Measurements from ENCODE around the gene KLC4. TPM values are rescaled to one million over a fixed set of nuclear protein-coding genes. Genes with fewer than 3 reads are reported as not detected.
A peak's percentile ranks its signal among the peaks of the same experiment; 100 is the strongest.

KLC4 gene
- total RNA-seq, result 8.8 and 10.3 TPM in 2 replicates

DNA sequence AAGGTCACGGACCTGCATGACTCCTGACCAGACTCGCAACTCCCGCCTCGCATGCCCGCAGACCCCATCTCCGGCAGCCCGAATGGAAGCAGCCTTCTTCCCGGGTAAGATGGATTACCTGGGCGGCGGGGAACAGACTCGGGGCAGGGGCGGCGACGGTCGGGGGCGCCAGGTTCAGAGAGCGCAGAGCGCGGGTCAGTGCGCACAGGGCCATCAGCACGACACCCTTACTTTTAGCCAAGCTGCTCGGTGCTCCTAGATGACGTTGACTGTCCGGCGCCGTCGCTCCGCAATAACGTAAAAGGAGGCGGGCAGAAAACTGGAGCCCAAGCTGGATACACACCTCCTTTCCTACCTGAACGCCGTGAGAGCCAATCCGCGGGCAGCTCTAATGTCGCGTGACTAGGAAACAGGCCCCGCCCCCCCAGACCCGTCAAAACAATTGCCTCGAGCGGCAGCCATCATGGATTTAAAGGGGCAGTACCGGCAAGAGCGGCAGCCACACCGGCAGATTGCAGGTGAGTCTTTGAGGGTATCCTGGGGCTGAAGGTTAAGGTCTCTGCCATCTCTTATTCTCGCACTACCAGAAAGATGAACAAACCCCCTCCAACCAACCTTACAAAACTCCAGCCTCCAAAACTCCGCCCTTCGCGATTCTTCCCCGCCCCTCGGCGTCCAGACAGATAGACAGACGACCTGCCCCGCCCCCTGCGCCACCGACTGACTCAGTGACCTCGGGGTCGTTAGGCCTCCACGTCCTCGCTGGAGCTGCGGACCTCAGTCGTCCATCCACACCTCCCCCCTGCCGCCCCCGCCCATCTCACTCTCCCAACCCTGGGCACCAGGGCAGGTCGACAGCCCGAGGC lies at the start of gene KLC4, which contains the start of gene MRPL2:
TSS of gene KLC4 (plus strand) at position 464 of the 866 bp plus-strand sequence. CDS start 1,705 bp downstream, outside the sequence.
TSS of gene MRPL2 (minus strand) at position 267 of the 866 bp plus-strand sequence. CDS start at position 214, 53 bp downstream.
- peak; percentile 85 for DNase-seq (ENCODE audit: low read depth)
- peak within 1 kb of the TSS; percentile 90 for H3K4me3 ChIP-seq (ENCODE audit: low read depth, low read length)
- TF ChIP-seq, protein P1, sequence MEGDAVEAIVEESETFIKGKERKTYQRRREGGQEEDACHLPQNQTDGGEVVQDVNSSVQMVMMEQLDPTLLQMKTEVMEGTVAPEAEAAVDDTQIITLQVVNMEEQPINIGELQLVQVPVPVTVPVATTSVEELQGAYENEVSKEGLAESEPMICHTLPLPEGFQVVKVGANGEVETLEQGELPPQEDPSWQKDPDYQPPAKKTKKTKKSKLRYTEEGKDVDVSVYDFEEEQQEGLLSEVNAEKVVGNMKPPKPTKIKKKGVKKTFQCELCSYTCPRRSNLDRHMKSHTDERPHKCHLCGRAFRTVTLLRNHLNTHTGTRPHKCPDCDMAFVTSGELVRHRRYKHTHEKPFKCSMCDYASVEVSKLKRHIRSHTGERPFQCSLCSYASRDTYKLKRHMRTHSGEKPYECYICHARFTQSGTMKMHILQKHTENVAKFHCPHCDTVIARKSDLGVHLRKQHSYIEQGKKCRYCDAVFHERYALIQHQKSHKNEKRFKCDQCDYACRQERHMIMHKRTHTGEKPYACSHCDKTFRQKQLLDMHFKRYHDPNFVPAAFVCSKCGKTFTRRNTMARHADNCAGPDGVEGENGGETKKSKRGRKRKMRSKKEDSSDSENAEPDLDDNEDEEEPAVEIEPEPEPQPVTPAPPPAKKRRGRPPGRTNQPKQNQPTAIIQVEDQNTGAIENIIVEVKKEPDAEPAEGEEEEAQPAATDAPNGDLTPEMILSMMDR (conservative IDR thresholded peaks at IDR 0.05; ENCODE audit: low read depth, low read length), result no peak

DNA sequence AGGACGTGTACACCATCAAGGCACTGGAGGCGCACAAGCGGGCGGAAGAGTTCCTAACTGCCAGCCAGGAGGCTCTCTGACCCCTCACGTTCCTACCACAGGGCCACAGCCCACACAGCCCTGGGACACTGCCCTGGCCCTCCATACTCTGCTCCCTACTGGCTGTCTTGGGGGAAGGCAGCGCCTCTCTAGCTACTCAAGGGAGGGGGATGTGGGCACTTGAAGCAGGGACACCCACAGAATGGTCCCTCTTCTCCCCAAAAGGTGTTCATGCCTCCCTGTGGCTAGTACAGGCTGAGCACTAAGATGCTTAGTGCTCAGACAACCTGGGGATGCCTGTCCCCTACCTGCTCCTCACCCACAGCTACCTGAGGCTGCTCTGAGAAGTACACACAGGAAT lies 48.2 kb upstream of the KLC4 start:
- H3K4me3 ChIP-seq (ENCODE audit: low read depth, low read length), result no peak overlapping the region
- TF ChIP-seq, protein P1 (conservative IDR thresholded peaks at IDR 0.05; ENCODE audit: low read depth, low read length), result no peak
- DNase-seq (ENCODE audit: low read depth), result no peak

DNA sequence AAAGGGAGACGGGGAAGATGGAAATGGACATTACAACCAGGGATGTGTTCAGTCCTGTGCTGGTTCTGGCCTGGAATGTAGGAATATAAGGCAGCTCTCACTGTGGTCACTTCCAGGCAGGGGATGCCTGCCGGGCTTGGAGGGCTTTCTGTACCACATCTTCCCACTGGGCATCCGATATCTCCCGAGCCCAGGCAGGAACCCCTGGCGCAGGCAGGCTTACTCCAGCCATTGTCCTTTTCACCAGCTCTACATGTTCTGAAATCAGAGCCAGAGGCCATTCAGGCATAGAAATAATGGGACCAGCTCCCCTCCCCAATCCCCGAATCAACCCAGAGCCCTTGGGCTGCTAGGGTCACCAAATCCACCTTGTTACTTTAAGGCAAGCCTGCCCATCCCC lies 47.1 kb upstream of the KLC4 start:
- no peak for DNase-seq (ENCODE audit: low read depth)
- peak overlapping the region; percentile 80 for H3K4me3 ChIP-seq (ENCODE audit: low read depth, low read length)
- TF ChIP-seq, protein P1 (conservative IDR thresholded peaks at IDR 0.05; ENCODE audit: low read depth, low read length), result no peak

DNA sequence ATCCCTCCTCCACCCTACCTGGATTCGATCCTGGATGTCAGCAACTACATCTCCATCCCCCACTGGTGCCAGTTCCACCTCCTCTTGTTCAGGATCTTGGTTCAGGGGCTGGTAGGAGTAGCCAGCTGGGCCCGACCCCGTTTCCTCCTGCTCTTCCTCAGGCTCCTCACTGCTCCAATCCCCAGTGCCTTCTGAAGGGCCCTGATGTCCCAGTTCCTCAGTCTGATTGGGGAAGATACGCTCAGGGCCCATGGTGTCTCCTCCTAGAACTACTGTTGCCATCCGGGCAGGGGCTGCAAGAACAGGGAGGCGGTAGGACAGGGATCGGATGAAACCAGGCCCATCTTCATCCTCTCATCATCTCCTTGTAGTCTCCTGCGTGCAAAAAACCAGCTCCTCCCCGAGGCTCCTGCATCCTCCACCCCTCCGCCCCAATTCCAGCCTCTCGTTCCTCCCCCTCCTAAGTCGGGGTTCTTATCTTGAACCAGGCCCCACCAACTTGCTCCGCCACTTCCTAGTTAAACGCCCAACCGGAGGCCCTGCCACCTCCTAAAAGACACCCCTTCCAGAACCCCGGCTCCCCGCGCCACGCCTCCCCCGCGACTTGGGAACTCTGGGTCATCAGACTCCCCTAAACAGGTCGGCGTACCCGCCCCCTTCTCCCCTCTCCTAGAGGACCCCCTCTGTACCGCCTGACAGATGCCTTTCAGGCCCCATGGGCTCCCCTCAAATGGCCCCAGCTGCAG lies 46.2 kb upstream of the KLC4 start:
- no peak for DNase-seq (ENCODE audit: low read depth)
- TF ChIP-seq, protein P1 (conservative IDR thresholded peaks at IDR 0.05; ENCODE audit: low read depth, low read length), result no peak
- peak overlapping the region; percentile 80 for H3K4me3 ChIP-seq (ENCODE audit: low read depth, low read length)

DNA sequence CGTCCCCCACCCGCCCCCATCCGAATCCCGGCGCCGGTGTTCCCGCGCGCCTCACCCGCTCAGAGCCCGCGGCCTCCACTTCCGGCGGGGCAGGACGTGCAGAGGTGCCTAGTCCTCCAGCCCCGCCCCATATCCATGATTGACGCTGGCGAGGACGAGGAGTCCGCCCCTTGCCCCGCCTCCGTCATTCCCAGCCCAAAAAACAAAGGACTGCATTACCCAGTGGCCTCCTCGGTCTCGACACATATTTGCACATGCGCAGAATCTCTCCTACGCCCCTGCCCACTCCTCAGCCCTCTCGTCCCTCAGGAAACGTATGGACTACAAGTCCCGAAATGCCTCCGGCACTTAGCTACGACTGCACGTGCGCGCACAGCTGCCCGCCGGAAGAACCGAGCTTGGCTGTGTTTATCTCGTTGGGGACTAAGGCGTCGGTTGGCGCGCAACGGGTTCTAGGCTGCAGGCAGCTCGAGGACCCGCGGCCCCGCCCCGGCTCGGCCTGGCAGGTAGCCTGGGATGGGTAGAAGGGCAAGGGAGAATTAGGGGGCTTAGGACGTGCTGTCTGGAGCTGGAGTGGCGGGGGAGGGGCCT lies 45.5 kb upstream of the KLC4 start, which contains the start of the genes KLHDC3 and MEA1:
TSS of gene KLHDC3 (plus strand) at position 407 of the 591 bp plus-strand sequence. CDS start 2,944 bp downstream, outside the sequence.
TSS of gene MEA1 (minus strand) at position 104 of the 591 bp plus-strand sequence. CDS start 133 bp downstream, outside the sequence.
- H3K4me3 ChIP-seq (ENCODE audit: low read depth, low read length), result peak within 1 kb of the TSS; percentile 90
- TF ChIP-seq, protein P1 (conservative IDR thresholded peaks at IDR 0.05; ENCODE audit: low read depth, low read length), result no peak
- peak; percentile 97 for DNase-seq (ENCODE audit: low read depth)

DNA sequence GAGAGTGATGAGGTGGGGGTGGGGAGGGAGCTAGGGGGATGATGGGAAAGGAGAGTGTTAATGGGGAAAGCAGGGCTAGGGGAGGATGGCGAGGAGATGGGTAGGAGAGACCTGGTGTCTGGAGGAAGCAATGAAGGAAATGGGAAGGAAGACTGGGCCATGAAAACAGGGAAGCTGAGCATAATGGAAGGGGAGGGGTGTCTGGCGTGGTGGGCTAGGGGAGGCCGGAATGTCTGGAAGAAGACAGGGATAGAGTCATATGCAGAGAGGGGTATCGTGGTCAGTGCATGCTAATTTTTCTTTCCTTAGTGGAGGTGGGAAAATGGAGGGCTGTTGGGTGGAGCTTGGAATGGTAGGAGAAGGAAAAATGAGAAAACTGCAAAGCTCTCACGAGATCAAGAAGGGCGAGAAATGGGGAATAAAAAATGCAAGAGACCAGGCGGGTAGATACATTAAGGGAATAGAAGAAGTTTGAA lies 45.0 kb upstream of the KLC4 start:
- peak overlapping the region; percentile 90 for H3K4me3 ChIP-seq (ENCODE audit: low read depth, low read length)
- DNase-seq (ENCODE audit: low read depth), result no peak
- TF ChIP-seq, protein P1 (conservative IDR thresholded peaks at IDR 0.05; ENCODE audit: low read depth, low read length), result no peak

All from epithelial cell of proximal tubule (primary cell).